IPS-20b (cell line): ENCODE data around the gene CAMSAP1.

Experiments used
- H3K27ac ChIP-seq: one replicate; pipeline ENCODE4 v1.5.1; 2013; ENCODE audit warnings: low read length
- H3K27me3 ChIP-seq: 2 replicates; pipeline ENCODE4 v1.6.1; 2013; ENCODE audit warnings: mild to moderate bottlenecking, low read length, inconsistent platforms; ENCODE audit not compliant: insufficient read depth
- H3K36me3 ChIP-seq: 2 replicates; pipeline ENCODE4 v1.6.1; 2013; ENCODE audit warnings: low read depth, mild to moderate bottlenecking, inconsistent platforms, low read length, moderate library complexity; ENCODE audit not compliant: insufficient read depth
- H3K4me1 ChIP-seq: 2 replicates; pipeline ENCODE4 v1.6.1; 2013; ENCODE audit warnings: mild to moderate bottlenecking, control low read depth, inconsistent platforms, low read length, moderate library complexity; ENCODE audit not compliant: insufficient read depth
- H3K4me3 ChIP-seq: 2 replicates; pipeline ENCODE4 v1.5.1; 2013; ENCODE audit warnings: mild to moderate bottlenecking, low read length, inconsistent platforms
- H3K9ac ChIP-seq: 2 replicates; pipeline ENCODE4 v1.6.1; 2013; ENCODE audit warnings: low read depth, mild to moderate bottlenecking, inconsistent platforms, low read length, moderate library complexity
- H3K9me3 ChIP-seq: 2 replicates; pipeline ENCODE4 v1.6.1; 2013; ENCODE audit warnings: mild to moderate bottlenecking, low read depth, low read length, inconsistent platforms; ENCODE audit not compliant: insufficient read depth

The CAMSAP1 gene

GRCh38 chr9:135883410-135884089 lies 23.8 kb downstream of the CAMSAP1 start:
- Histone ChIP-seq H3K4me1 (peaks cover 22% of the 10 kb centered on the region), H3K9me3 (no peaks in the 10 kb centered on the region), H3K27ac (no peak overlapping the region), H3K27me3 (no peaks in the 10 kb centered on the region), H3K4me3 (no peak overlapping the region), H3K9ac (no peak overlapping the region), H3K36me3 (peaks cover 7% of the 10 kb centered on the region; the same call in 1 of the 2 replicates)

- Histone ChIP-seq H3K4me3 (no peak overlapping the region), H3K27me3 (no peaks in the 10 kb centered on the region), H3K4me1 (peaks cover 24% of the 10 kb centered on the region), H3K27ac (no peak overlapping the region), H3K9me3 (no peaks in the 10 kb centered on the region), H3K9ac (no peak overlapping the region), H3K36me3 (peaks cover 7% of the 10 kb centered on the region; the same call in 1 of the 2 replicates)
These were observed 25.3 kb downstream of the CAMSAP1 start for GRCh38 chr9:135882011-135882410.

- peaks cover 7% of the 10 kb centered on the region; the same call in 1 of the 2 replicates for H3K36me3 ChIP-seq
- H3K27ac ChIP-seq = no peak overlapping the region
- H3K4me1 ChIP-seq = peaks cover 19% of the 10 kb centered on the region
- no peak overlapping the region for H3K9ac ChIP-seq
- H3K9me3 ChIP-seq = no peaks in the 10 kb centered on the region
- no peaks in the 10 kb centered on the region for H3K27me3 ChIP-seq
- H3K4me3 ChIP-seq = no peak overlapping the region
These were observed 26.9 kb downstream of the CAMSAP1 start for GRCh38 chr9:135880438-135880837.

GRCh38 chr9:135879619-135880018 lies 27.7 kb downstream of the CAMSAP1 start:
- Histone ChIP-seq H3K9me3 (no peaks in the 10 kb centered on the region), H3K4me1 (peaks cover 17% of the 10 kb centered on the region; the same call in 1 of the 2 replicates), H3K36me3 (peaks cover 7% of the 10 kb centered on the region; the same call in 1 of the 2 replicates), H3K4me3 (no peak overlapping the region), H3K9ac (no peak overlapping the region), H3K27me3 (no peaks in the 10 kb centered on the region), H3K27ac (no peak overlapping the region)

- no peaks in the 10 kb centered on the region for H3K27me3 ChIP-seq
- H3K4me3 ChIP-seq = no peak overlapping the region
- no peak overlapping the region for H3K27ac ChIP-seq
- H3K9ac ChIP-seq = no peak overlapping the region
- peaks cover 7% of the 10 kb centered on the region; the same call in 1 of the 2 replicates for H3K36me3 ChIP-seq
- H3K4me1 ChIP-seq = peaks cover 17% of the 10 kb centered on the region; the same call in 1 of the 2 replicates
- no peaks in the 10 kb centered on the region for H3K9me3 ChIP-seq
These were observed 28.1 kb downstream of the CAMSAP1 start for GRCh38 chr9:135879237-135879601.

GRCh38 chr9:135878528-135879236 lies 28.7 kb downstream of the CAMSAP1 start:
- H3K9ac ChIP-seq = no peak overlapping the region
- peak overlapping the region; percentile 1; the same call in 1 of the 2 replicates for H3K4me3 ChIP-seq
- H3K36me3 ChIP-seq = peaks cover 7% of the 10 kb centered on the region; the same call in 1 of the 2 replicates
- no peak overlapping the region for H3K27ac ChIP-seq
- H3K4me1 ChIP-seq = peaks cover 17% of the 10 kb centered on the region; the same call in 1 of the 2 replicates
- H3K9me3 ChIP-seq = no peaks in the 10 kb centered on the region
- no peaks in the 10 kb centered on the region for H3K27me3 ChIP-seq

GRCh38 chr9:135877791-135878527 lies 29.4 kb downstream of the CAMSAP1 start:
- Histone ChIP-seq H3K9ac (no peak overlapping the region), H3K27me3 (no peaks in the 10 kb centered on the region), H3K4me3 (no peak overlapping the region; the same call in 1 of the 2 replicates), H3K4me1 (peaks cover 20% of the 10 kb centered on the region; the same call in 1 of the 2 replicates), H3K27ac (no peak overlapping the region), H3K9me3 (no peaks in the 10 kb centered on the region), H3K36me3 (peaks cover 7% of the 10 kb centered on the region; the same call in 1 of the 2 replicates)

- peaks cover 31% of the 10 kb centered on the region; the same call in 1 of the 2 replicates for H3K4me1 ChIP-seq
- H3K9ac ChIP-seq = no peak overlapping the region
- no peaks in the 10 kb centered on the region for H3K27me3 ChIP-seq
- no peak overlapping the region for H3K27ac ChIP-seq
- no peak overlapping the region for H3K4me3 ChIP-seq
- no peaks in the 10 kb centered on the region for H3K9me3 ChIP-seq
- H3K36me3 ChIP-seq = peaks cover 7% of the 10 kb centered on the region; the same call in 1 of the 2 replicates
These were observed 30.4 kb downstream of the CAMSAP1 start for GRCh38 chr9:135876936-135877335.

- no peaks in the 10 kb centered on the region for H3K36me3 ChIP-seq
- no peak overlapping the region for H3K27ac ChIP-seq
- peaks cover 31% of the 10 kb centered on the region; the same call in 1 of the 2 replicates for H3K4me1 ChIP-seq
- no peak overlapping the region for H3K9ac ChIP-seq
- H3K9me3 ChIP-seq = no peaks in the 10 kb centered on the region
- H3K27me3 ChIP-seq = no peaks in the 10 kb centered on the region
- H3K4me3 ChIP-seq = no peak overlapping the region
These were observed 32.5 kb downstream of the CAMSAP1 start for GRCh38 chr9:135874859-135875258.

- Histone ChIP-seq H3K27ac (no peak overlapping the region), H3K4me3 (no peak overlapping the region), H3K9me3 (no peaks in the 10 kb centered on the region), H3K36me3 (0 out of 2 replicates have a peak, but pooled peaks cover 10% of the 10 kb centered on the region), H3K27me3 (no peaks in the 10 kb centered on the region), H3K4me1 (peaks cover 18% of the 10 kb centered on the region), H3K9ac (no peak overlapping the region)
These were observed 37.4 kb downstream of the CAMSAP1 start for GRCh38 chr9:135869909-135870308.

- H3K27me3 ChIP-seq = no peaks in the 10 kb centered on the region
- no peaks in the 10 kb centered on the region for H3K9me3 ChIP-seq
- H3K36me3 ChIP-seq = peaks cover 32% of the 10 kb centered on the region
- no peak overlapping the region for H3K27ac ChIP-seq
- peaks cover 8% of the 10 kb centered on the region for H3K4me1 ChIP-seq
- no peak overlapping the region for H3K4me3 ChIP-seq
- no peak overlapping the region for H3K9ac ChIP-seq
These were observed 41.8 kb downstream of the CAMSAP1 start for GRCh38 chr9:135865531-135865930.
